ENCODE data around the gene NEURL3. TPM values are rescaled to one million over a fixed set of nuclear protein-coding genes. Genes with fewer than 3 reads are reported as not detected.
A peak's percentile ranks its signal among the peaks of the same experiment; 100 is the strongest.

NEURL3 gene
- total and polyA plus RNA-seq, 2 donors (not counting 1 experiment from before 2014, with no cell fraction given), result not detected

GRCh38 chr2:96533292-96534073 is 28.3 kb upstream of the NEURL3 start:
- ChIA-PET CTCF (interaction anchor here (0.5 to 9.1 kb wide), 5 partner anchors 10 to 1125 kb away, joined by 3 to 84 read pairs (median 3); no protein-coding TSS in a partner anchor), POLR2A (no interaction called here)
- H3K4me3 Mint-ChIP-seq, result no peak overlapping the region
- H3K79me2 ChIP-seq (ENCODE audit: control insufficient read depth, insufficient read depth, low read length), result peaks cover 15% of the 10 kb centered on the region
- peaks cover 43% of the 10 kb centered on the region for H3K4me1 Mint-ChIP-seq
- no peak for DNase-seq
- H3K4me3 ChIP-seq (ENCODE audit: control extremely low read depth in 1 of 5, extremely low read depth in 1 of 5, insufficient read depth in 1 of 5, low read depth in 2 of 5, low read length in 4 of 5), result no peak overlapping the region
- no peaks in the 10 kb centered on the region for H3K36me3 ChIP-seq (replicated peaks in 1 of 2; ENCODE audit: control extremely low read depth in 1 of 2, control insufficient read depth in 1 of 2, extremely low read depth in 1 of 2, insufficient read depth in 2 of 2, low read length in 1 of 2)
- peaks cover 12% of the 10 kb centered on the region for H4K20me1 ChIP-seq (ENCODE audit: control insufficient read depth, insufficient read depth, low read length, poor library complexity, severe bottlenecking)
- peaks cover 26 to 45% of the 10 kb centered on the region in 2 donors for H3K4me1 ChIP-seq (ENCODE audit: control insufficient read depth in 2 of 2, insufficient read depth in 2 of 2, low read length in 2 of 2)
- intact Hi-C loops (cut with micrococcal nuclease), result loop anchor here (10.0 kb wide), 1 partner anchor 209 kb away; the partner anchor contains the start of gene ITPRIPL1
- WGBS (ENCODE audit: insufficient coverage), result 22% methylated on average over 6 of the region's 8 CpGs
- H2AFZ ChIP-seq (ENCODE audit: insufficient read depth, low read depth, low read length, poor library complexity, severe bottlenecking), result no peak overlapping the region
- ATAC-seq (ENCODE audit: low read depth), result no peak
- H3K27ac ChIP-seq (ENCODE audit: low read length in 2 of 2), result no peak overlapping the region
- TF ChIP-seq EZH2 (IDR thresholded peaks at IDR 0.05; ENCODE audit: borderline replicate concordance, insufficient read depth, low read depth, low read length, poor library complexity, severe bottlenecking) (no peak), CTCF (IDR thresholded peaks at IDR 0.05) (no peak)
- H3K9me3 ChIP-seq (ENCODE audit: control extremely low read depth in 1 of 3, control insufficient read depth in 2 of 3, insufficient read depth in 1 of 3, low read length in 2 of 3), result no peaks in the 10 kb centered on the region
- no peaks in the 10 kb centered on the region for H3K27me3 Mint-ChIP-seq
- no peaks in the 10 kb centered on the region for H3K9me3 Mint-ChIP-seq (ENCODE audit: insufficient read depth)
- no peaks in the 10 kb centered on the region for H3K27me3 ChIP-seq (replicated peaks in 1 of 4; ENCODE audit: control extremely low read depth in 1 of 4, control insufficient read depth in 3 of 4, insufficient read depth in 4 of 4, low read length in 3 of 4)
- H3K27ac Mint-ChIP-seq, result peak overlapping the region; percentile 46
- H3K9ac ChIP-seq (ENCODE audit: low read length), result no peak overlapping the region
- H3K4me2 ChIP-seq (replicated peaks; ENCODE audit: low read depth, low read length, poor library complexity, severe bottlenecking), result no peak overlapping the region

All from B cell (primary cell).